Measurements from ENCODE around the gene PPM1E. TPM values are rescaled to one million over a fixed set of nuclear protein-coding genes. Genes with fewer than 3 reads are reported as not detected.
"Not testable (repeated sequence)": the region's sequence is repeated elsewhere in the genome, so short reads cannot be mapped to it uniquely, and the experiment has no call there.

The PPM1E gene
- polyA plus RNA-seq, 1 donor: 1.2 TPM

GRCh38 chr17:58944166-58944565 lies 188.5 kb downstream of the PPM1E start:
- H3K27ac ChIP-seq (ENCODE audit: low read length): no peak overlapping the region
- no peak for DNase-seq
- no peaks in the 10 kb centered on the region for H3K9me3 ChIP-seq (ENCODE audit: control insufficient read depth, low read depth, low read length)
- WGBS (ENCODE audit: insufficient coverage, low lambda C conversion rate): 100% methylated on average over 1 of the region's 2 CpGs
- H3K4me1 ChIP-seq (ENCODE audit: control insufficient read depth, insufficient read depth, low read length): no peaks in the 10 kb centered on the region
- no peaks in the 10 kb centered on the region for H3K36me3 ChIP-seq (ENCODE audit: control insufficient read depth, insufficient read depth, low read length)
- no peak overlapping the region for H3K4me3 ChIP-seq (ENCODE audit: low read length)
- H3K27me3 ChIP-seq (ENCODE audit: control insufficient read depth, insufficient read depth, low read length): no peaks in the 10 kb centered on the region

DNA sequence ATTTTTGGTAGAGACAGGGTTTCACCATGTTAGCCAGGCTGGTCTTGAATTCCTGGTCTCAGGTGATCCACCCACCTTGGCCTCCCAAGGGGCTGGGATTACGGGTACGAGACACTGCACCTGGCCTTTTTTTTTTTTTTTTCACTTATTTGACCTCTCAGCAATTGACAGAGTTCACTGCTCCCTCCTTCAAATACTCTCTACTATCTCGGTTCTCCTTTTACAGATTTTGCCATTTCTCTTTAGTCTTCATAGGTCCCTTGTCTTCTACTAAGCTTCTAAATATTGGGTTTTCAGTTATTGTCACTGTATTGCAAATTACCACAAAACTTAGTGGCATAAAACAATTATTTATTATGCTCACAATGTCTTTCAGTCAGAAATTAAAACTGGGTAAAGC lies 191.8 kb downstream of the PPM1E start:
- H3K4me1 ChIP-seq (ENCODE audit: control insufficient read depth, insufficient read depth, low read length): no peaks in the 10 kb centered on the region
- H3K9me3 ChIP-seq (ENCODE audit: control insufficient read depth, low read depth, low read length): peaks cover 16% of the 10 kb centered on the region
- no peak for DNase-seq
- 72% methylated on average over 3 of the region's 3 CpGs for WGBS (ENCODE audit: insufficient coverage, low lambda C conversion rate)
- no peaks in the 10 kb centered on the region for H3K27me3 ChIP-seq (ENCODE audit: control insufficient read depth, insufficient read depth, low read length)
- no peak overlapping the region for H3K27ac ChIP-seq (ENCODE audit: low read length)
- no peak overlapping the region for H3K4me3 ChIP-seq (ENCODE audit: low read length)
- H3K36me3 ChIP-seq (ENCODE audit: control insufficient read depth, insufficient read depth, low read length): no peaks in the 10 kb centered on the region

GRCh38 chr17:58947824-58948223 lies 192.2 kb downstream of the PPM1E start:
- no peaks in the 10 kb centered on the region for H3K27me3 ChIP-seq (ENCODE audit: control insufficient read depth, insufficient read depth, low read length)
- no peak overlapping the region for H3K4me3 ChIP-seq (ENCODE audit: low read length)
- no peaks in the 10 kb centered on the region for H3K36me3 ChIP-seq (ENCODE audit: control insufficient read depth, insufficient read depth, low read length)
- WGBS (ENCODE audit: insufficient coverage, low lambda C conversion rate): no CpG with 5 or more reads among the region's 3 CpGs
- no peaks in the 10 kb centered on the region for H3K4me1 ChIP-seq (ENCODE audit: control insufficient read depth, insufficient read depth, low read length)
- DNase-seq: no peak
- H3K9me3 ChIP-seq (ENCODE audit: control insufficient read depth, low read depth, low read length): peaks cover 17% of the 10 kb centered on the region
- H3K27ac ChIP-seq (ENCODE audit: low read length): no peak overlapping the region

DNA sequence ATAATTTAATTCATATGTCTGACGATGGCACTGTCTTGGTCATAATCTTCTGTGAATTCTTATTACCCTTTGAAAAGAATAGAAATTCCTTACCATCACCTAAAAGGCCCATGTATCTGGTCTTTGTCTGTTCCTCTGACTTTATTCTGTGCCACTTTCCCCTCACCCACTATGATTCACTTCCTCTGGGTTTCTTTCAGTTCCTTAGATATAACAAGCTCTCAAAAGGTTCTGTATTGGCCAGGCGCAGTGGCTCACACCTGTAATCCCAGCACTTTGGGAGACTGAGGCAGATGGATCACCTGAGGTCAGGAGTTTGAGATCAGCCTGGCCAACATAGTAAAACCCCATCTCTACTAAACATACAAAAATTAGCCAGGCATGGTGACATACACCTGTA lies 198.7 kb downstream of the PPM1E start:
- not testable (repeated sequence) for H3K4me1 ChIP-seq (ENCODE audit: control insufficient read depth, insufficient read depth, low read length); H3K36me3 ChIP-seq (ENCODE audit: control insufficient read depth, insufficient read depth, low read length); H3K27me3 ChIP-seq (ENCODE audit: control insufficient read depth, insufficient read depth, low read length); H3K27ac ChIP-seq (ENCODE audit: low read length); H3K4me3 ChIP-seq (ENCODE audit: low read length); DNase-seq
- WGBS (ENCODE audit: insufficient coverage, low lambda C conversion rate): 86% methylated on average over 1 of the region's 2 CpGs
- H3K9me3 ChIP-seq (ENCODE audit: control insufficient read depth, low read depth, low read length): peaks cover 17% of the 10 kb centered on the region

GRCh38 chr17:58956997-58957724 lies 201.5 kb downstream of the PPM1E start:
- H3K4me3 ChIP-seq (ENCODE audit: low read length): no peak overlapping the region
- H3K36me3 ChIP-seq (ENCODE audit: control insufficient read depth, insufficient read depth, low read length): no peaks in the 10 kb centered on the region
- no peaks in the 10 kb centered on the region for H3K27me3 ChIP-seq (ENCODE audit: control insufficient read depth, insufficient read depth, low read length)
- no peaks in the 10 kb centered on the region for H3K4me1 ChIP-seq (ENCODE audit: control insufficient read depth, insufficient read depth, low read length)
- 60% methylated on average over 1 of the region's 2 CpGs for WGBS (ENCODE audit: insufficient coverage, low lambda C conversion rate)
- H3K9me3 ChIP-seq (ENCODE audit: control insufficient read depth, low read depth, low read length): peaks cover 4% of the 10 kb centered on the region
- DNase-seq: no peak
- H3K27ac ChIP-seq (ENCODE audit: low read length): no peak overlapping the region

GRCh38 chr17:58957725-58958073 lies 202.0 kb downstream of the PPM1E start:
- WGBS (ENCODE audit: insufficient coverage, low lambda C conversion rate): no CpG with 5 or more reads among the region's 1 CpG
- not testable (repeated sequence) for H3K27ac ChIP-seq (ENCODE audit: low read length); H3K4me3 ChIP-seq (ENCODE audit: low read length)

GRCh38 chr17:58960068-58960467 lies 204.4 kb downstream of the PPM1E start:
- Histone ChIP-seq H3K4me3 (ENCODE audit: low read length) (no peak overlapping the region), H3K4me1 (ENCODE audit: control insufficient read depth, insufficient read depth, low read length) (no peaks in the 10 kb centered on the region), H3K9me3 (ENCODE audit: control insufficient read depth, low read depth, low read length) (no peaks in the 10 kb centered on the region), H3K36me3 (ENCODE audit: control insufficient read depth, insufficient read depth, low read length) (no peaks in the 10 kb centered on the region), H3K27ac (ENCODE audit: low read length) (no peak overlapping the region), H3K27me3 (ENCODE audit: control insufficient read depth, insufficient read depth, low read length) (no peaks in the 10 kb centered on the region)
- peak; percentile 32 to 36 for DNase-seq

More at GRCh38 chr17:58957725-58958073, 202.0 kb downstream of the PPM1E start:
- DNase-seq; H3K4me1 ChIP-seq (ENCODE audit: control insufficient read depth, insufficient read depth, low read length); H3K36me3 ChIP-seq (ENCODE audit: control insufficient read depth, insufficient read depth, low read length); H3K27me3 ChIP-seq (ENCODE audit: control insufficient read depth, insufficient read depth, low read length); H3K9me3 ChIP-seq (ENCODE audit: control insufficient read depth, low read depth, low read length): not testable (repeated sequence)

GRCh38 chr17:58965221-58965620 lies 209.6 kb downstream of the PPM1E start:
- Histone ChIP-seq H3K27ac (ENCODE audit: low read length) (no peak overlapping the region), H3K9me3 (ENCODE audit: control insufficient read depth, low read depth, low read length) (no peaks in the 10 kb centered on the region), H3K27me3 (ENCODE audit: control insufficient read depth, insufficient read depth, low read length) (peaks cover 3% of the 10 kb centered on the region), H3K4me1 (ENCODE audit: control insufficient read depth, insufficient read depth, low read length) (no peaks in the 10 kb centered on the region), H3K36me3 (ENCODE audit: control insufficient read depth, insufficient read depth, low read length) (no peaks in the 10 kb centered on the region), H3K4me3 (ENCODE audit: low read length) (no peak overlapping the region)
- no peak for DNase-seq
- WGBS (ENCODE audit: insufficient coverage, low lambda C conversion rate): 60% methylated on average over 1 of the region's 3 CpGs

DNA sequence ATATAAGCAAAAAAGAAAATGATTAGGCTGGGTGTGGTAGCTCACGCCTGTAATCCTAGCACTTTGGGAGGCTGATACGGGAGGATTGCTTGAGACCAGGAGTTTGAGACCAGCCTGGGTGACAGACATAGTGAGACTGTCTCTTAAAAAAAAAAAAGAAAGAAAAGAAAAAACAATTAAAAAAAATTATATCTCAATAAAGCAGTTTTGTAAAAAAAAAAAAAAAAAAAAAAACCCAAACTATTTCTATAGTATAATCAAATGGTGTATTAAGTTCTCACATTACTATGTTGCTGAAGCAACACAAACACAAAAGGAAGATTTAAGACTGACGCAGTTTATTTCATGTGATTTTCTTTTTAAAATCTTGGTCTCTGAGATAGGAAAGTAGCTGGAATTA lies 210.6 kb downstream of the PPM1E start:
- WGBS (ENCODE audit: insufficient coverage, low lambda C conversion rate): 97% methylated on average over 3 of the region's 3 CpGs
- DNase-seq: no peak

GRCh38 chr17:58968426-58969061 lies 212.9 kb downstream of the PPM1E start:
- no peaks in the 10 kb centered on the region for H3K36me3 ChIP-seq (ENCODE audit: control insufficient read depth, insufficient read depth, low read length)
- DNase-seq: no peak
- H3K9me3 ChIP-seq (ENCODE audit: control insufficient read depth, low read depth, low read length): no peaks in the 10 kb centered on the region
- no peak overlapping the region for H3K4me3 ChIP-seq (ENCODE audit: low read length)
- H3K27ac ChIP-seq (ENCODE audit: low read length): no peak overlapping the region
- H3K27me3 ChIP-seq (ENCODE audit: control insufficient read depth, insufficient read depth, low read length): peaks cover 3% of the 10 kb centered on the region
- WGBS (ENCODE audit: insufficient coverage, low lambda C conversion rate): no CpG with 5 or more reads among the region's 4 CpGs
- no peaks in the 10 kb centered on the region for H3K4me1 ChIP-seq (ENCODE audit: control insufficient read depth, insufficient read depth, low read length)

More for the DNA sequence above, 210.6 kb downstream of the PPM1E start:
- H3K4me3 ChIP-seq (ENCODE audit: low read length): no peak overlapping the region
- no peak overlapping the region for H3K27ac ChIP-seq (ENCODE audit: low read length)
- peaks cover 3% of the 10 kb centered on the region for H3K27me3 ChIP-seq (ENCODE audit: control insufficient read depth, insufficient read depth, low read length)
- H3K9me3 ChIP-seq (ENCODE audit: control insufficient read depth, low read depth, low read length): no peaks in the 10 kb centered on the region
- no peaks in the 10 kb centered on the region for H3K36me3 ChIP-seq (ENCODE audit: control insufficient read depth, insufficient read depth, low read length)
- H3K4me1 ChIP-seq (ENCODE audit: control insufficient read depth, insufficient read depth, low read length): no peaks in the 10 kb centered on the region

GRCh38 chr17:58969156-58969555 lies 213.5 kb downstream of the PPM1E start:
- H3K4me3 ChIP-seq (ENCODE audit: low read length): no peak overlapping the region
- no peak overlapping the region for H3K27ac ChIP-seq (ENCODE audit: low read length)
- no peaks in the 10 kb centered on the region for H3K4me1 ChIP-seq (ENCODE audit: control insufficient read depth, insufficient read depth, low read length)
- peaks cover 3% of the 10 kb centered on the region for H3K27me3 ChIP-seq (ENCODE audit: control insufficient read depth, insufficient read depth, low read length)
- WGBS (ENCODE audit: insufficient coverage, low lambda C conversion rate): no CpG with 5 or more reads among the region's 1 CpG
- H3K36me3 ChIP-seq (ENCODE audit: control insufficient read depth, insufficient read depth, low read length): no peaks in the 10 kb centered on the region
- no peaks in the 10 kb centered on the region for H3K9me3 ChIP-seq (ENCODE audit: control insufficient read depth, low read depth, low read length)
- no peak for DNase-seq
